H1 (cell line): ENCODE results near the gene NLK. TPM values are rescaled to one million over a fixed set of nuclear protein-coding genes. Genes with fewer than 3 reads are reported as not detected.

Source experiments
- CTCF ChIA-PET: fragments of 300-600 bp; sonication (Branson Sonifier 250); formaldehyde crosslinking; loops from one replicate; lab custom pipeline; 2021; ENCODE audit not compliant: partially characterized antibody; lab: Charles Lee
- POLR2A ChIA-PET: fragments of 300-600 bp; sonication (Branson Sonifier 250); formaldehyde crosslinking; loops from one replicate; lab custom pipeline; 2021; ENCODE audit warnings: inconsistent platforms; ENCODE audit not compliant: partially characterized antibody; lab: Charles Lee
- DNase-seq, 2 experiments: peaks; one replicate each; pipeline versions ENCODE4 v3.0.0 to v3.0.0-alpha.2; 2010 to 2022; ENCODE audit warnings: low spot score in 2 of 2, low read depth in 1 of 2, mixed read lengths in 1 of 2
- FAIRE-seq: peaks from 2 replicates; lab custom pipeline; 2011; peaks lifted over from hg19 to GRCh38; lab: Jason Lieb, UNC
- H2AFZ ChIP-seq: 2 replicates; pipeline ENCODE4 v1.8.1; 2012; ENCODE audit warnings: low read length, inconsistent platforms
- H2AK5ac ChIP-seq: 2 replicates; pipeline ENCODE4 v1.6.1; 2013; ENCODE audit warnings: low read depth, low read length
- H2BK120ac ChIP-seq: replicated peaks from 2 replicates; pipeline ENCODE3; 2013; ENCODE audit warnings: low read depth, low read length, inconsistent platforms
- H2BK12ac ChIP-seq: 2 replicates; pipeline ENCODE4 v1.6.1; 2013; ENCODE audit warnings: low read depth, low read length
- H2BK15ac ChIP-seq: 2 replicates; pipeline ENCODE4 v1.6.1; 2013; ENCODE audit warnings: low read length
- H2BK20ac ChIP-seq: 2 replicates; pipeline ENCODE4 v1.6.1; 2013; ENCODE audit warnings: low read length
- H2BK5ac ChIP-seq: 2 replicates; pipeline ENCODE4 v1.6.1; 2013; ENCODE audit warnings: low read depth, low read length
- H3K14ac ChIP-seq: 2 replicates; pipeline ENCODE4 v1.6.1; 2013; ENCODE audit warnings: inconsistent platforms; ENCODE audit not compliant: insufficient read length
- H3K18ac ChIP-seq: 2 replicates; pipeline ENCODE4 v1.6.1; 2013; ENCODE audit warnings: low read length; ENCODE audit errors: extremely low read depth
- H3K23ac ChIP-seq: 2 replicates; pipeline ENCODE4 v1.6.1; 2013; ENCODE audit warnings: inconsistent platforms; ENCODE audit not compliant: insufficient read length
- H3K23me2 ChIP-seq: 2 replicates; pipeline ENCODE4 v1.6.1; 2013; ENCODE audit warnings: low read depth, low read length
- H3K27ac ChIP-seq: 2 replicates; pipeline ENCODE4 v1.6.1; 2011; ENCODE audit warnings: low read depth, low read length, inconsistent platforms
- H3K27me3 ChIP-seq, 4 experiments: replicated peaks in 1 of 4; 1 replicate in 1 of 4; 2 replicates in 3 of 4; pipeline versions ENCODE4 v1.6.1 to v1.8.1; 2011 to 2013; ENCODE audit warnings: low read length in 3 of 4, mild to moderate bottlenecking in 3 of 4, inconsistent platforms in 2 of 4, mixed read lengths in 2 of 4, moderate library complexity in 1 of 4; ENCODE audit not compliant: control insufficient read depth in 3 of 4, insufficient read depth in 3 of 4; ENCODE audit errors: extremely low read depth in 1 of 4
- H3K36me3 ChIP-seq, 4 experiments: 2 replicates each; pipeline versions ENCODE4 v1.6.1 to v1.8.1; 2011 to 2013; ENCODE audit warnings: mild to moderate bottlenecking in 4 of 4, low read length in 3 of 4, moderate library complexity in 2 of 4, control low read depth in 1 of 4, inconsistent platforms in 1 of 4; ENCODE audit not compliant: insufficient read depth in 4 of 4, control insufficient read depth in 2 of 4
- H3K4ac ChIP-seq: replicated peaks from 2 replicates; pipeline ENCODE3; 2013; ENCODE audit warnings: low read length, low read depth, mixed read lengths, inconsistent platforms; ENCODE audit not compliant: insufficient read length
- H3K4me1 ChIP-seq, 4 experiments: replicated peaks in 1 of 4; 1 replicate in 1 of 4; 2 replicates in 3 of 4; pipeline versions ENCODE4 v1.6.1 to v1.8.1; 2011 to 2013; ENCODE audit warnings: low read length in 3 of 4, inconsistent platforms in 2 of 4, mixed read lengths in 1 of 4; ENCODE audit not compliant: insufficient read depth in 4 of 4, control insufficient read depth in 3 of 4
- H3K4me2 ChIP-seq, 2 experiments: 2 replicates each; pipeline versions ENCODE4 v1.6.1 to v1.8.1; 2011 to 2013; ENCODE audit warnings: low read depth in 2 of 2, low read length in 2 of 2, control low read depth in 1 of 2, inconsistent platforms in 1 of 2, mild to moderate bottlenecking in 1 of 2; ENCODE audit not compliant: insufficient read depth in 1 of 2
- H3K4me3 ChIP-seq, 4 experiments: fragments of 200-600, 300-600 bp in 1 of 4; sonication (generic), shearing (Covaris generic), sonication (Bioruptor Twin) in 1 of 4; 2 replicates each; pipeline versions ENCODE4 v1.5.1 to v1.8.1; 2011 to 2016; ENCODE audit warnings: low read length in 4 of 4, low read depth in 3 of 4, control low read depth in 2 of 4, inconsistent platforms in 2 of 4, mild to moderate bottlenecking in 2 of 4, mixed read lengths in 1 of 4, moderate library complexity in 1 of 4; ENCODE audit not compliant: insufficient read depth in 2 of 4; ENCODE audit errors: extremely low read depth in 1 of 4
- H3K56ac ChIP-seq: replicated peaks from 2 replicates; pipeline ENCODE3; 2013; ENCODE audit warnings: low read depth, mild to moderate bottlenecking, mixed read lengths, low read length, inconsistent platforms; ENCODE audit not compliant: insufficient read length
- H3K79me1 ChIP-seq: 2 replicates; pipeline ENCODE4 v1.6.1; 2013; ENCODE audit warnings: low read depth, low read length, control low read depth
- H3K79me2 ChIP-seq, 2 experiments: 2 replicates each; pipeline versions ENCODE4 v1.6.1 to v1.8.1; 2012 to 2013; ENCODE audit warnings: low read length in 2 of 2, mild to moderate bottlenecking in 2 of 2, inconsistent platforms in 1 of 2; ENCODE audit not compliant: insufficient read depth in 2 of 2, control insufficient read depth in 1 of 2
- H3K9ac ChIP-seq, 4 experiments: replicated peaks in 1 of 4; 1 replicate in 1 of 4; 2 replicates in 3 of 4; pipeline versions ENCODE4 v1.6.1 to v1.8.1; 2011 to 2013; ENCODE audit warnings: low read depth in 3 of 4, low read length in 3 of 4, control low read depth in 2 of 4, mild to moderate bottlenecking in 2 of 4, moderate library complexity in 2 of 4, inconsistent platforms in 1 of 4; ENCODE audit errors: extremely low read depth in 1 of 4
- H3K9me3 ChIP-seq, 2 experiments: 2 replicates each; pipeline versions ENCODE4 v1.6.1 to v1.8.1; 2012 to 2013; ENCODE audit warnings: mild to moderate bottlenecking in 2 of 2, moderate library complexity in 2 of 2, control low read depth in 1 of 2, inconsistent platforms in 1 of 2, low read depth in 1 of 2, low read length in 1 of 2, mixed read lengths in 1 of 2; ENCODE audit not compliant: insufficient read depth in 2 of 2
- H4K20me1 ChIP-seq, 2 experiments: replicated peaks in 1 of 2; 2 replicates each; pipeline versions ENCODE3 to v1.8.1; 2011 to 2013; ENCODE audit warnings: inconsistent platforms in 2 of 2, low read length in 2 of 2, mild to moderate bottlenecking in 1 of 2; ENCODE audit not compliant: insufficient read depth in 2 of 2, control insufficient read depth in 1 of 2
- H4K5ac ChIP-seq: 2 replicates; pipeline ENCODE4 v1.6.1; 2013; ENCODE audit warnings: low read length, low read depth, mixed read lengths, inconsistent platforms; ENCODE audit not compliant: insufficient read length
- H4K8ac ChIP-seq: 2 replicates; pipeline ENCODE4 v1.8.0; 2013; ENCODE audit warnings: mild to moderate bottlenecking, moderate library complexity, low read length, inconsistent platforms; ENCODE audit not compliant: insufficient read depth; ENCODE audit errors: extremely low read depth
- H4K91ac ChIP-seq: replicated peaks from 2 replicates; pipeline ENCODE3; 2013; ENCODE audit warnings: low read length, mixed read lengths, inconsistent platforms; ENCODE audit not compliant: insufficient read length
- CEBPB ChIP-seq: IDR thresholded peaks from 2 replicates; pipeline ENCODE4 v1.6.1; 2012; ENCODE audit warnings: low read depth, low read length
- CTCF ChIP-seq, 3 experiments: IDR thresholded peaks; 1 replicate in 2 of 3; 2 replicates in 1 of 3; pipeline versions ENCODE4 v1.5.1 to v1.6.1; 2011; ENCODE audit warnings: low read length in 3 of 3, mild to moderate bottlenecking in 3 of 3, inconsistent platforms in 2 of 3, low read depth in 1 of 3, moderate library complexity in 1 of 3; ENCODE audit not compliant: insufficient read depth in 1 of 3; ENCODE audit errors: control extremely low read depth in 1 of 3
- EGR1 ChIP-seq: IDR thresholded peaks from 2 replicates; pipeline ENCODE4 v1.6.1; 2011; ENCODE audit warnings: low read depth, low read length, borderline replicate concordance
- FOSL1 ChIP-seq: IDR thresholded peaks from 2 replicates; pipeline ENCODE4 v1.6.1; 2011; ENCODE audit warnings: mild to moderate bottlenecking, low read depth, low read length, moderate library complexity; ENCODE audit not compliant: insufficient read depth
- MAX ChIP-seq: IDR thresholded peaks from 2 replicates; pipeline ENCODE4 v1.6.1; 2012; ENCODE audit warnings: inconsistent platforms
- PHF8 ChIP-seq: fragments of 200-600 bp; sonication (generic); conservative IDR thresholded peaks from 2 replicates; pipeline ENCODE4 v1.7.1; 2012; ENCODE audit warnings: low read depth, mild to moderate bottlenecking, inconsistent platforms, low read length, moderate library complexity
- POLR2AphosphoS5 ChIP-seq: IDR thresholded peaks from 2 replicates; pipeline ENCODE4 v1.6.1; 2011; ENCODE audit warnings: low read depth, low read length
- SP4 ChIP-seq: IDR thresholded peaks from 2 replicates; pipeline ENCODE4 v1.6.1; 2012; ENCODE audit warnings: low read length, inconsistent platforms
- TAF7 ChIP-seq: optimal IDR thresholded peaks from 2 replicates; pipeline ENCODE3; 2011; ENCODE audit warnings: low read depth, mild to moderate bottlenecking, inconsistent platforms, low read length, moderate library complexity, borderline replicate concordance
- WGBS, 2 experiments: shearing (Covaris generic) in 1 of 2; methylation state at CpG; one replicate each; pipeline versions ENCODE4 v1.1.6 to v1.1.7; 2013 to 2015; ENCODE audit warnings: low lambda C conversion rate in 2 of 2, mixed read lengths in 2 of 2, inconsistent platforms in 1 of 2, low coverage in 1 of 2, missing lambda C conversion rate in 1 of 2; ENCODE audit not compliant: insufficient replicate concordance in 2 of 2, insufficient coverage in 1 of 2, insufficient read length in 1 of 2; ENCODE audit errors: extremely low coverage in 1 of 2, missing lambda C conversion rate in 1 of 2; 5-methylcytosine and 5-hydroxymethylcytosine counted together
- polyA plus RNA-seq, 7 experiments: library from polyadenylated mRNA; depleted of rRNA in 3 of 7; stranded (reverse) in 5 of 7; unstranded in 2 of 7; fragments of >200 nt in 5 of 7; fragments of 200-250 nt in 2 of 7; gene quantifications; 1 replicate in 5 of 7; 2 replicates in 1 of 7; 4 replicates in 1 of 7; pipeline versions ENCODE4 v1.2.1 to v1.2.3, GENCODE V29; 2011 to 2013; ENCODE audit warnings: missing spikeins in 2 of 7, mixed read lengths in 2 of 7
- total RNA-seq: library from RNA; stranded (reverse); fragmentation: NEBNext Ultra II Directional; extraction: Animal tissue kit (Norgen Biotek cat#: 25700); gene quantifications from 2 replicates; pipeline ENCODE4 v1.2.1, GENCODE V29; 2021

NLK gene
- total and polyA plus RNA-seq, 2 of the 8 experiments (the other 6 are each of a cell fraction or from before 2014, with no cell fraction given): 30.8 to 49.9 TPM

DNA sequence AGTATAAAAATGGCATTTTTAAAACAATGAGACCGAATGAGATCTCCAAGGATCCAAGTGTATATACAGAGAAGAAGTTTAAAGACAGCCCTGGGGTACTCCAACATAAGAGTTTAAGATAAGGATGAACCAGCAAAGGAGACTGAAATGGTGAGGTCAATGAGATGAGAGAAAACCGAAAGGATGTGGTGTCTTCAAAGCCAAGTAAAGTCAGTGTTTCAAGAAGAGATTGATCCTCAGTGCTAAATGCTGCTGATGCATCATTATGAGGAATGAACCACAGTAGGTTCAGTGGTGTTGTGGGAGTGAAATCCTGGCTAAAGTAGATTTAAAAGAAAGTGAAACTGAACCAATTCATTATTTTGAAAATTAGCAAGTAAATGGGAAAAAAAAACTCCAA is 38.1 kb upstream of the NLK start:
- no peak overlapping the region for H4K91ac ChIP-seq
- H3K56ac ChIP-seq: no peak overlapping the region
- no peak overlapping the region for H2BK15ac ChIP-seq
- no peak overlapping the region for H3K4ac ChIP-seq
- no peaks in the 10 kb centered on the region for H3K79me2 ChIP-seq
- no peaks in the 10 kb centered on the region; the same call in 1 of the 2 replicates for H3K23me2 ChIP-seq
- 93% methylated on average over 2 of the region's 2 CpGs; no CpG with 5 or more reads in 1 of the 2 experiments for WGBS, 2 experiments
- no peak overlapping the region for H2AK5ac ChIP-seq
- no peak overlapping the region for H3K14ac ChIP-seq
- H3K4me2 ChIP-seq: no peak overlapping the region
- no peak overlapping the region for H4K8ac ChIP-seq
- H3K9ac ChIP-seq: no peak overlapping the region
- no peak overlapping the region for H2BK20ac ChIP-seq
- H2BK5ac ChIP-seq: no peak overlapping the region
- H3K23ac ChIP-seq: no peak overlapping the region
- no peak overlapping the region for H4K5ac ChIP-seq
- H3K27ac ChIP-seq: no peak overlapping the region
- H3K36me3 ChIP-seq: no peaks in the 10 kb centered on the region
- H3K79me1 ChIP-seq: no peaks in the 10 kb centered on the region
- no peaks in the 10 kb centered on the region for H3K4me1 ChIP-seq
- no peak for DNase-seq
- no peak overlapping the region for H2BK120ac ChIP-seq
- H3K4me3 ChIP-seq: no peak overlapping the region
- CTCF ChIA-PET: interaction anchor here (0.6 kb wide), 1 partner anchor 47 kb away, joined by 3 read pairs; no protein-coding TSS in a partner anchor
- no peak overlapping the region for H3K18ac ChIP-seq
- H3K27me3 ChIP-seq: no peaks in the 10 kb centered on the region
- H4K20me1 ChIP-seq: peaks cover 2% of the 10 kb centered on the region in 2 experiments
- H2AFZ ChIP-seq: no peak overlapping the region
- no peak for TF ChIP-seq FOSL1
- TF ChIP-seq EGR1: no peak
- no peak for TF ChIP-seq POLR2AphosphoS5
- TF ChIP-seq TAF7: no peak
- no peak for TF ChIP-seq MAX
- no peak for TF ChIP-seq CTCF (IDR thresholded peaks at IDR 0.05; ENCODE audit: control extremely low read depth in 1 of 3, insufficient read depth in 1 of 3, low read depth in 1 of 3, low read length in 3 of 3)
- no peak for TF ChIP-seq CEBPB
- TF ChIP-seq PHF8: no peak
- TF ChIP-seq SP4: no peak
- TF ChIP-seq, all 59 proteins: peak for 0
- Histone ChIP-seq H2BK12ac (no peak overlapping the region), H3K9me3 (no peaks in the 10 kb centered on the region)
- POLR2A ChIA-PET: no interaction called here
- no peak for FAIRE-seq
